Kidney epithelial cell (primary cell): ENCODE data around the gene IFT25. TPM values are rescaled to one million over a fixed set of nuclear protein-coding genes. Genes with fewer than 3 reads are reported as not detected.

Experiments used
- DNase-seq: peaks from one replicate; pipeline ENCODE4 v3.0.0-alpha.2; 2010; ENCODE audit warnings: low read depth
- H3K27me3 ChIP-seq: 2 replicates; pipeline ENCODE4 v1.6.0; 2011; ENCODE audit warnings: low read length; ENCODE audit not compliant: control insufficient read depth, insufficient read depth
- H3K36me3 ChIP-seq: 2 replicates; pipeline ENCODE4 v1.5.1; 2011; ENCODE audit warnings: low read length; ENCODE audit not compliant: control insufficient read depth, insufficient read depth
- H3K4me3 ChIP-seq: 2 replicates; pipeline ENCODE4 v1.5.1; 2011; ENCODE audit warnings: low read depth, mild to moderate bottlenecking, control low read depth, low read length
- total RNA-seq: library from RNA; depleted of rRNA; stranded (reverse); fragments of >200 nt; gene quantifications from 2 replicates; pipeline ENCODE4 v1.2.3, GENCODE V29; 2015
- TF ChIP-seq, protein P1 (sequence below): IDR thresholded peaks from 2 replicates; pipeline ENCODE4 v1.5.1; 2011; ENCODE audit warnings: mild to moderate bottlenecking, moderate library complexity, low read length, control low read depth, inconsistent platforms; ENCODE audit not compliant: insufficient read depth, poor library complexity, severe bottlenecking

Gene IFT25
- total RNA-seq, 1 donor from 2014 or later: 9.5 TPM

DNA sequence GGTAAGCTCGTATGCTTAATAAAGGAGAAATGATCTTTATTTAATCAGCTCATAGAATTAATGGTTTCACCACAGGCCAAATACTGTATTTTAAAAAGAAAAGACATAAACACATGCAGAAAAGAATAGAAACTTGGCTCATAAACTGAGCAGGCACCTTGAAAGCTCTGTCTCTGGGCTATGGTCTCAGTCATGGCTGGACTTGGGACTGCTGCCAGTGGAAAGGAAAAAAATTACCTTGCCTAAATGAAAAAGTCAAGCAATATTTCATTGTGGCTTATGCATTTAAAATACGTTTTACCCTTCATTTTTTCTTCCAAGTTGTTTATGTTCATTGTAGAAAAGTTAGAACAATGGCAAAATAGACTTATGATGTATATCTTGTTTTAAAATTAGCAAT, 8.6 kb upstream of the IFT25 start:
- H3K27me3 ChIP-seq: no peaks in the 10 kb centered on the region
- DNase-seq: no peak
- H3K4me3 ChIP-seq: no peak overlapping the region
- TF ChIP-seq, protein P1, sequence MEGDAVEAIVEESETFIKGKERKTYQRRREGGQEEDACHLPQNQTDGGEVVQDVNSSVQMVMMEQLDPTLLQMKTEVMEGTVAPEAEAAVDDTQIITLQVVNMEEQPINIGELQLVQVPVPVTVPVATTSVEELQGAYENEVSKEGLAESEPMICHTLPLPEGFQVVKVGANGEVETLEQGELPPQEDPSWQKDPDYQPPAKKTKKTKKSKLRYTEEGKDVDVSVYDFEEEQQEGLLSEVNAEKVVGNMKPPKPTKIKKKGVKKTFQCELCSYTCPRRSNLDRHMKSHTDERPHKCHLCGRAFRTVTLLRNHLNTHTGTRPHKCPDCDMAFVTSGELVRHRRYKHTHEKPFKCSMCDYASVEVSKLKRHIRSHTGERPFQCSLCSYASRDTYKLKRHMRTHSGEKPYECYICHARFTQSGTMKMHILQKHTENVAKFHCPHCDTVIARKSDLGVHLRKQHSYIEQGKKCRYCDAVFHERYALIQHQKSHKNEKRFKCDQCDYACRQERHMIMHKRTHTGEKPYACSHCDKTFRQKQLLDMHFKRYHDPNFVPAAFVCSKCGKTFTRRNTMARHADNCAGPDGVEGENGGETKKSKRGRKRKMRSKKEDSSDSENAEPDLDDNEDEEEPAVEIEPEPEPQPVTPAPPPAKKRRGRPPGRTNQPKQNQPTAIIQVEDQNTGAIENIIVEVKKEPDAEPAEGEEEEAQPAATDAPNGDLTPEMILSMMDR: no peak
- no peaks in the 10 kb centered on the region for H3K36me3 ChIP-seq

DNA sequence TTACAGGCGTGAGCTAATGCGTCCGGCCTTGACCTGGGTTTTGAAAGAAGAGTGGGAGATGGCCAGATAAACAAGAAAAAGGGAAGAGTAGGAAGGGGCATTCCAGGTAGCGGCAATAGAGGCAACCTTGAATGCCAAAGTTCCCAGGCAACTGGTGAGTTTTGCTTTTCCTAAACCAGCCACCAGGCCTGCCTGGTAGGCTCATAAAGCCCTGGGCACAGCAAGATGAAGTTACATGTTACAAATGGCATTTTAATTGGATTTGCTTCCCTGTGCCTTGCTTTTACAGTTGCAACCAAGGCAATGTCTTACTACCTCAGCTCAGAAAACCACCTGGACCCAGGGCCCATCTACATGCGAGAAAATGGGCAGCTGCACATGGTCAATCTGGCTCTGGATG, 6.2 kb upstream of the IFT25 start:
- Histone ChIP-seq H3K27me3 (no peaks in the 10 kb centered on the region), H3K4me3 (no peak overlapping the region), H3K36me3 (no peaks in the 10 kb centered on the region)
- DNase-seq: no peak
- TF ChIP-seq, protein P1: no peak

DNA sequence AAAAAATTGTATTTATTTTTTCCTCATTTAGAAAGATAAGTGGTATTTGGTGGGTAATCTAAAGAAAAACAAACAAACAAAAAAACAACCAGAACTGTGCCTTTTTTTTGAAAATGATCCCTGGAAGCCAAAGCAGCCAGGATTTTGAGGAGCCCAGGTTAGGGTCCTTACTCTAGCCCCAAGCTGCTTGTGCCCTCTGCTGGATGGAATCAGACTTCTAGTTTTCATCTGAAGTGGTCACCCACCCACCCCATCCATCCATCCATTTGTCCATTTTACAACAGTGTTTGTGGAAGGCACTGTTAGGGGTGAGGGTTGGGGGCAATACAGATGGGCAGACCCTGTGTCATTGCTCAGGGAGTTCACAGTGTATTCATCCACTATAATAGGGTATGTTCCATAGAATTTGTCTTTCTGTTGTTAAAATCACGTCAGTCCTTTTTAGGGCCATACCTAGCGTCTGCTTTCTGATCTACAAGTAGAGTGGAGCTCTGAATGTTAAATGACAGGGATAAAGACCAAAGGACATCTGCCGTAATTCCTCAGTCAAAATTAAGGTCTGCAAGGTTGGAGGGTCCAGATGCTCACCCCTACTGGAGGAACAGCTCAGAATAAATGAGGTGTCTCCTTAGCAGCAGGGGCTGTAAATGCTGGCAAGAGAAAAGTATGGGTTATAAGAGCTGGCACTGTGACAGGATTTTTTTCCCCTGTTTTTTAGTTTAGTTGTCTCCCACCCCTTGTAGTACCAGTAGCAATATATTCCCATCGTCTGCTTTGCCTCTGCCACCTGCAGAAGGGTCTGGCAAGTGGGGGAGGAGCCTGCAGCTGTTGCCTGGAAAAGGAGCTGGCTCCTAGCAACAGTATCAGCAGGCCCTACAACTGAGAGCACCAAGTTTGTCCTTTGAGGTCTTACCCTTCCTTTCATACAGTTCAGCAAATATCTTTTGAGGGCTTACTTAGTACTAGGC, 3.8 kb upstream of the IFT25 start:
- H3K36me3 ChIP-seq: no peaks in the 10 kb centered on the region
- H3K4me3 ChIP-seq: no peak overlapping the region
- no peaks in the 10 kb centered on the region for H3K27me3 ChIP-seq
- TF ChIP-seq, protein P1: peak; percentile 73
- DNase-seq: no peak

DNA sequence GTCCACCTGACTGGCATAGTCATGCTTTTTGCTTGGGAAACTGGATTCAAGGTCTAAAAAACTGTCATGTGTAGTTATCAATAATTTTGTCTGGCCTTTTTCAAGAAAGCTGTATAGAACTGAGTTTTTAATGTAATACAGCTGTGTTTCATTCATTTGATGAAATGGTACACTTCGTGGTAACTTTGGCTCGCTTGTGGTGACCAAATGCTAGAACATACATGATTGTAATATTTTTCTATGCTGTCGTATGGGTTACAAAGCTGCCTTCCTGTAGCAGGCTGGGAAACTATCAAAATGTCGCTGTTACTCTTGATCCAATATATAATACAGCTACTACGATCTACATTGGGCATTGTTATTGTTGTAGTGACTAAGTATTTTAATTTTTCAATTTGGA, 2.8 kb upstream of the IFT25 start:
- no peak overlapping the region for H3K4me3 ChIP-seq

DNA sequence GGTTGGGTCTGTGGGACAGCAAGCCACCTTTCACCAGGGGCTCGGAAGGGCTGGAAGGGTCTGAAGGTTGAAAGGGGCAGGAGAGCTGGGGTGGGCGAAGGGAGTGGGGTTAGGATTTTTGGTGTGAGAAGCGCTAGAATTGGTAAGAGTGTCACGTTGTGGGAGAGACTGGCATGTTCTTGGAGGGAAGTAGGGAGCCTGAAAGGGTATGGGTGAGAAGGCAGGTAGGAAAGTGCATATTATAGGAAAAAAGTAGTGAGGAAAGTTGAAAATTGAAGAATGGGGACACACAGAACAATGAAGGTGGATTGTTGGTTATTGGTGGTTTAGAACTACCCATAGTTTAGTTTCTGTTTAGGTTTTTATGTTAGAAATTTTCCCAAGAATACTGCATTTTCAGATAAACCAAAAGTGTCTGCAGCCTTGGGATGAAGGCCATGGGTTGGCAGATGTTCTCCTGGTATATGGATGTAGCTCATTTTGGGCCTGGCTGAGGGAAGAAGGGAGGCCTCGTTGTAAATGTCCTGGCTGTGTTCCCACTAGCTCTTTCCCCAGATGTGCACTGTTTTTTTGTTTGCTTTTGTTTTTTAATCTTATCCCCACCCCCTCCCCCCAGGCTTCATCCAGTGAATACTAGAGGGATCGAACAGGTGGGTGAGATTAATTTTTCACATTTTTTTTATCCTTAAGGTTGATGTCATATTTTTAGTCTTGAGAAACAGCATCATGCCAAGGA, 1.8 kb upstream of the IFT25 start:
- H3K36me3 ChIP-seq: no peaks in the 10 kb centered on the region
- peak overlapping the region; percentile 95 for H3K4me3 ChIP-seq
- DNase-seq: no peak
- TF ChIP-seq, protein P1: no peak
- no peaks in the 10 kb centered on the region for H3K27me3 ChIP-seq

More for the DNA sequence above, 2.8 kb upstream of the IFT25 start:
- TF ChIP-seq, protein P1: no peak
- Histone ChIP-seq H3K27me3 (no peaks in the 10 kb centered on the region), H3K36me3 (no peaks in the 10 kb centered on the region)
- DNase-seq: no peak
